HG03342 (cell line): ENCODE measurements around the gene GLI3.

Source experiments
- ATAC-seq: cut with Tn5 transposase; IDR thresholded peaks from one replicate; pipeline ENCODE4 v1.9.1; 2021; ENCODE audit warnings: mild to moderate bottlenecking, moderate library complexity; ENCODE audit not compliant: unreplicated experiment

Gene GLI3

GRCh38 chr7:41940760-41941343 is 296.2 kb downstream of the GLI3 start:
- ATAC-seq: peak; percentile 78

- no peak for ATAC-seq
Observed at GRCh38 chr7:41938371-41938770, 298.6 kb downstream of the GLI3 start.

GRCh38 chr7:41933427-41933826 is 303.6 kb downstream of the GLI3 start:
- ATAC-seq: no peak

GRCh38 chr7:41931263-41931646 is 305.8 kb downstream of the GLI3 start:
- no peak for ATAC-seq

GRCh38 chr7:41930538-41931262 is 306.3 kb downstream of the GLI3 start:
- ATAC-seq: no peak

GRCh38 chr7:41928781-41929180 is 308.2 kb downstream of the GLI3 start:
- ATAC-seq: no peak

GRCh38 chr7:41928166-41928565 is 308.8 kb downstream of the GLI3 start:
- ATAC-seq: no peak

GRCh38 chr7:41927380-41927779 is 309.6 kb downstream of the GLI3 start:
- no peak for ATAC-seq

GRCh38 chr7:41925946-41926345 is 311.1 kb downstream of the GLI3 start:
- ATAC-seq: no peak

- no peak for ATAC-seq
Observed at GRCh38 chr7:41924796-41925195, 312.2 kb downstream of the GLI3 start.

GRCh38 chr7:41922373-41922772 is 314.6 kb downstream of the GLI3 start:
- ATAC-seq: no peak

GRCh38 chr7:41921453-41921981 is 315.5 kb downstream of the GLI3 start:
- no peak for ATAC-seq

- no peak for ATAC-seq
Observed at GRCh38 chr7:41918597-41918996, 318.4 kb downstream of the GLI3 start.

GRCh38 chr7:41916450-41916927 is 320.5 kb downstream of the GLI3 start:
- no peak for ATAC-seq

GRCh38 chr7:41915871-41916270 is 321.1 kb downstream of the GLI3 start:
- ATAC-seq: no peak

- ATAC-seq: no peak
Observed at GRCh38 chr7:41912851-41913567, 324.0 kb downstream of the GLI3 start.

GRCh38 chr7:41912426-41912825 is 324.6 kb downstream of the GLI3 start:
- ATAC-seq: no peak

GRCh38 chr7:41911792-41912191 is 325.2 kb downstream of the GLI3 start:
- no peak for ATAC-seq
